HG02981 (cell line): ENCODE data around the gene CEP44.
A peak's percentile ranks its signal among the peaks of the same experiment; 100 is the strongest.
"Not testable (repeated sequence)": the region's sequence is repeated elsewhere in the genome, so short reads cannot be mapped to it uniquely, and the experiment has no call there.

Experiments used
- ATAC-seq: cut with Tn5 transposase; IDR thresholded peaks from one replicate; pipeline ENCODE4 v1.9.1; 2021; ENCODE audit warnings: mild to moderate bottlenecking, moderate library complexity; ENCODE audit not compliant: unreplicated experiment

CEP44 gene

GRCh38 chr4:174318829-174319764, 35.4 kb downstream of the CEP44 start:
- ATAC-seq, result no peak

DNA sequence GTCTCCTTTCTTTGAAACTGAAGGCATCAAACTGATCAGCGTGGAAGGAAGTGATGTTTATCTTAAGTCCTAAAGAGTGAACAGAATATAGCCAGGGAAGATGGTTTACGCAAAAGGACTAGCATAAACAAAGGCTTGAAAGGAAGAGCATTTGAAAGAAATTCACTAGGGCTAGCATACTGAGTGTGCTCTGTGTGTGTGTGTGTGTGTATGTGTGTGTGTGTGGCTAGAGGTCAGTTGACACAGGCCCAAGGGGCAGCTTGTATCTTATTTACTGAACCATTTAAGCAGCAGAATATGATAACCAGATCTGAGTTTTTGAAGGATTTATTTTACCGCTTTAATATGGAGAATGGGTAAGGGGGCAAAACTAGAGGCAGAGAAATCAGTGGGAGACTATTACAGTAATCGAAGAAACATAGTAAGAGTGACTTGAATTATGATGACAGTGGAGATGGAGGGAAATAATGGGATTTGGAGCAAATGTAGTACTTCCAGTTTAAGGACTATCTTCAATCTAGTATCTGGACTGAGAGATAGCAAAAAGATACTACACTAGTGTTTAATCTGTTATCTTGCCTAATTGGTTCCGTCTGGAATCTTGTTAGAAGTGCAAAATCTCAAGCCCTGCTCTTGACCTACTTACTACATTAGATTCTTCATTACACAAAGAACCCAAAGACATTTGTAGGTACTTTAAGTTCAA, 36.9 kb downstream of the CEP44 start:
- ATAC-seq, result no peak

- no peak for ATAC-seq
Observed at GRCh38 chr4:174324236-174324635, 40.5 kb downstream of the CEP44 start.

DNA sequence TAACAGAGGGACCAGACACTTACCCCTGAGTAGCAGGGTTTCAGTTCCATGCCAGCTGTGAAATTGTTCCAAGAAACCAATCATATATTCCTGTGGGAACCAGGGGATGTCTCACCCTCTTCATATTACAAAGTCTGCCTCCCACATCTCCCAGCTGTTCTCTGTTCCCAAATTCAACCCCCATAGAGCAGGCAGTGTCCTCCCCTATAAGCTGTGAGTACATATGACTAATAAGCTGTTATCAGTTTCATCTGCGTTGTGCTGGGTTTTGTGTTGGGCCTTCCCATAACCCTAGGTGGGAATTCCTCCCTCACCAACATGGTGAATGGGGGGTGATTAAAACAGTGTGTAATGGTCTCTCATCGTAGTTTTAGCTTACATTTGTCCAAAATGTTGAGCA, 41.0 kb downstream of the CEP44 start:
- ATAC-seq, result no peak

DNA sequence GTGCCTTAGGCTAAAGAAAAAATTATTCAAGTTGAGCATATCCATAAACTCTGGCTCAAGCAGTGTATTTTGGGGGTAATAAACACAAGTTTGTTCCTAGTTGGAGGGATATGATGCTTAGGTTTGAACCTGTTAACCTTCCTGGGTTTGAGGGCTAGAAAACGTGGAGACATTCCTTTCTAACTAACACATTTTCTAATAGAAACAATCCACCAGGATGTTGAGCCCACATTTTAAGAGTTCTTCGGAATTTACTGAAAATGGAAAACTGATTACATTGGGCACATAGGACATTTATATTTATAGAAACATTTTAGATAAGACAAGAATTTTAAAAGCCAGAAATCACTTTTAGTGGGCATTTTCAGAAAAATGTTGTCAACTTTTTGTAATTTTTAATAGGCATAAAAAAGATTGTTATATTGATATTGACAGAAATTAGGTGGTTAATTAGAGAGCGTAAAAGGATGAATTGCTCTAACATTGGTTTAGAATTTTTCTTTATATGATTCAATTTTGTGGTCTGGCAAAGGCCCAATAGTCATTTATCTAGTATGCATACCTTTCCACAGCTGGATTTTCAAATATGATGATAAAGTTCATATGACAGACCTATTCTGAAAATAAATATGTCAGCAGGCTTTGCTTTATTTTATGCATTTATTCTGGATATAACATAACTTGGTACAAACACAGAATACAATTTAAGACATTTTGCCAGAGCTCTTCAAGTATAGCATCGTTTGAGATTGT, 49.2 kb downstream of the CEP44 start:
- ATAC-seq, result no peak

GRCh38 chr4:174334628-174335027, 50.9 kb downstream of the CEP44 start:
- peak; percentile 92 for ATAC-seq

DNA sequence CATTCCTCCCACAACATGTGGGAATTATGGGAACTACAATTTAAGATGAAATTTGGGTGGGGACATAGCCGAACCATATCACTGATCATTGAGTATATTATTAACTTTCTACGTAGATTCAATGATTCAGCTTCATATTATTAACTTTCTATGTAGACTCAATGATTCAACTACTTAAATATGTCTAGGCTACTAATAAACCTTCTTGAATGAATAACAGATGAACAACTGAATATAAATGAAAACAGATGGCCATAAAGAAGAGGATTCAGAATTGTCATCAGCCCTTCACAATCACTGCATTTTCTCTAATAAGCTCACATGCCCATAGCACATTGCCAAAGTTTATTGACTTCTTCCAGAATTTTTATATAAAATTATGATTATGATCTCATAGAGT, 57.0 kb downstream of the CEP44 start:
- no peak for ATAC-seq

DNA sequence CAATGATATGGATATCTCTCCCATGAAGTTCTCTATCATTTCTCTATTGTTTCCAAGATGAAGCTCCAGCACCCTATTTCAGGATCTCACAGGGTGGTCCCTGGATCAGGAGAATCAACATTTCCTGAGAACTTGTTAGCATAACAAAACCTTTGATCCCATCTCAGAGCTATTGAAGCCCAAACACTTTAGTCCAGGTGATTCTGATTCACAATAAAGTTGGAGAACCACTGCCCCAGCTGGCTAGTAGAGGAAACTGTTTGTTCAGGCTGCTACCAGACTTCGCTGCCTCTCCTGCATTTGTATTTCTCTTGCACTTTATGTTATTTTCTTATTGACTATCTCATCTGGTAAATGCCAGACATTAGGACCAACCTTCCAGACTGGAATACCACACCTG, 65.4 kb downstream of the CEP44 start:
- no peak for ATAC-seq

DNA sequence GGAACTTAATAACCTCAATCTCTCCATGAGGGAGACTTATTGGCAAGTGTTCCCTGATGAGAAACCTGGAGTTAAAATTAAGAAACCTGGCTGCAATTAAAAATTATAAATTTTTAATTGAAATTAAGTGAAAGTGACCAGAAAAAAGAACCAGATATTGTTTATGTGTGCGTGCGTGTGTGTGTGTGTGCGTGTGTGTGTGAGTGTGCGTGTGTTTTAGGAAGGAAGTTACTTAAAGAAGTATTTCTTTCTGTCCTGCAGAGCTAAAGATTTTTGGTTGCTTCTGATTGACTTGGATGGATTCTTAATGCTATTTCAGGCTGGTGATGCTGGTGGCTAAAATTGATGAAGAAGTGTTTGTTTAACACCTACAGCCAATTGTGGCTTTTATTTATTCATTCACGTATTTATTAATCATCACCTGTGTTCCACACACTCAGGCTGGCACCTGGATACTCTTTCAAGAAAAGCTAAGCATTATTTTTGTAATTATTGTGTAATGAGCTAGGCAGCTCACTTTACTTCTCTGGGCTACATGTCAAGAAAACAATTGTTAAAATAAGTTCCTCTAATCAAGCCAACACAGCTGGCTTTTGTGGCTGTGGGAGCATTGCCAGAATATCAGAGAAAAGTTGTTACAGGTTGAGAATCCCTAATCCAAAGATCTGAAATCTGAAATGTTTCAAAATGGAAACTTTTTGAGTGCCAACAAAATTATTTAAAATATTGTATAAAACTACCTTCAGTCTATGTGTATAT, 68.5 kb downstream of the CEP44 start:
- no peak for ATAC-seq

- ATAC-seq, result no peak
Observed at GRCh38 chr4:174357321-174357720, 73.6 kb downstream of the CEP44 start.

DNA sequence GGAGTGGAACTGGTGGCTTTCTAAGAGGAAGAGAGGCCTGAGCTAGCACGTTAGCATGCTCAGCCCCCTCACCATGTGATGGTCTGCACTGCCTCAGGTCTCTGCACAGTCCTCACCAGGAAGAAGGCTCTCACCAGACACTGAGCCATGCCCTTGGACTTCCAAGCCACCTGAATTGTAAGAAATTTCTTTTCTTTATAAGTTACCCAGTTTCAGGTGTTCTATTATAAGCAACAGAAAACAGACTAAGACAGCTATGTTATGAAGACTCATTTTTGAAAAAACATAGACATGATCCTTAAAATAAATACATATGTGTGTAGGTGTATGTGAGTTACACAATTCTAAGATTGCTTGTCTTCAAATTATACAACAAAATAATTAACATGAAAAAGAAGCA, 74.7 kb downstream of the CEP44 start:
- ATAC-seq, result peak; percentile 40

- peak; percentile 99 for ATAC-seq
Observed at GRCh38 chr4:174358829-174359228, 75.1 kb downstream of the CEP44 start.

- ATAC-seq, result no peak
Observed at GRCh38 chr4:174362340-174362739, 78.6 kb downstream of the CEP44 start.

- not testable (repeated sequence) for ATAC-seq
Observed at GRCh38 chr4:174363782-174364181, 80.1 kb downstream of the CEP44 start.

GRCh38 chr4:174365018-174365587, 81.4 kb downstream of the CEP44 start:
- ATAC-seq, result no peak

- ATAC-seq, result no peak
Observed at GRCh38 chr4:174369985-174370384, 86.3 kb downstream of the CEP44 start.

DNA sequence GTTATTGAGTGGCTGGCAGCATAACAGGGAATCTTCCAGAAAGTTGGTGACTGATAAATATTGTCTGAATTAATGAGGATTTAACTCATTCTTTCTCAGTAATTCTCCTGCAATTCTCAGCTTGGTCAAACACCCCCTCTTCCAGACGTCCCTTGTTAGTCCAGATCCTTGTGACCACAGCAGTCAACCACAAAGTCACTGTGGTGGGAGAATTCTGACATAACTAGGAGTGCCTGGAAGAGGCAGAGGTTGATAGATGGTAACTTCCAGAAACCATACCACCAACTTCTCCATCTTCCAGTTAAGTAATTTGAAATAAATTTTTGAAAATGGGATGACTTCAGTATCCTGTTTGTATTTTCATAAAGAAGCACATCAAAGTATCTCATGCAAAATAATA, 90.1 kb downstream of the CEP44 start:
- ATAC-seq, result no peak

DNA sequence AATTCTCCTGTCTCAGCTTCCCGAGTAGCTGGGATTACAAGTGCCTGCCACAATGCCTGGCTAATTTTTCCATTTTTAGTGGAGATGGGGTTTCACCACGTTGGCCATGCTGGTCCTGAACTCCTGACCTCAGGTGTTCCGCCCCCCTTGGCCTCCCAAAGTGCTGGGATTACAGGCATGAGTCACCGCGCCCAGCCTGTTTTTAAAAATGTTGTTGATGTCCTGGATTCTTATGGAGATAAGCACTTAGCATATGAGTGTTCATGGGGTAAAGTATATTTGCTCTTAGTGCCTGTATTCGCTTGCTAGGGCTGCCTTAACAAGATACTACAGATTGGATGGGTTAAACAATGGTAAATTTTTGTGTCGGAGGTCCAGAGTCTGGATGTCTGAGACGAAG, 91.7 kb downstream of the CEP44 start:
- no peak for ATAC-seq

GRCh38 chr4:174377613-174378012, 93.9 kb downstream of the CEP44 start:
- no peak for ATAC-seq

DNA sequence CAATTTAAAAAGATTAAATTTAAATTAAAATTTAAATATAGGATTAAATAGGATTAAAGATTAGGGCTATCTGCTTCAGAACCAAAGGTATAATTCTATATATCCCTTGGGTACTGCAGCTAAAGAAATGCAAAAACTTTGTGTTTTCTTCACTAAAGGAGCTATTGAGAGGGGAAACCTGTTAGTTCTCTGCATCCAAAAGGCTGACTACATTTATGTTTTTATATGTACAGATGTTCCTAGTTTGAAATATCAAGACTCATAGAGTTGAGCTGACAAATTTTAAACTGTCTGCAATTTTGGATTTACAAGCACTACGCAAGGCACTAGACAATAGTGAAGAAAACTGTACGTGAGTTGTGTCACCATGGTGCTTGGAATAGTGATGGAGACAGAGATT, 95.2 kb downstream of the CEP44 start:
- ATAC-seq, result no peak
